Lung (tissue), 12 donors: Measurements from ENCODE around the gene SLC38A11. TPM values are rescaled to one million over a fixed set of nuclear protein-coding genes. Genes with fewer than 3 reads are reported as not detected.

Experiments used
- ATAC-seq: fragments of 200-7000 bp; cut with Tn5 transposase; one replicate; pipeline ENCODE4 v1.9.1; 2020; ENCODE audit warnings: moderate number of reproducible peaks; ENCODE audit not compliant: insufficient read depth, low FRiP score
- DNase-seq, 3 donors: peaks; one replicate each; pipeline ENCODE4 v3.0.0-alpha.2; 2013 to 2017
- H3K27ac ChIP-seq, 2 donors: one replicate each; pipeline ENCODE4 v1.5.1; 2013; ENCODE audit warnings: mild to moderate bottlenecking in 2 of 2, moderate library complexity in 2 of 2, control low read depth in 1 of 2, inconsistent platforms in 1 of 2, low read depth in 1 of 2, low read length in 1 of 2
- H3K27me3 ChIP-seq, 3 donors: one replicate each; pipeline ENCODE4 v1.5.1; 2013; ENCODE audit warnings: low read length in 2 of 3; ENCODE audit not compliant: control insufficient read depth in 3 of 3, insufficient read depth in 3 of 3
- H3K36me3 ChIP-seq, 4 donors: one replicate each; pipeline ENCODE4 v1.5.1; 2013; ENCODE audit warnings: low read length in 4 of 4, mild to moderate bottlenecking in 1 of 4, moderate library complexity in 1 of 4; ENCODE audit not compliant: control insufficient read depth in 4 of 4, insufficient read depth in 4 of 4
- H3K4me1 ChIP-seq, 5 donors: one replicate each; pipeline ENCODE4 v1.5.1; 2013; ENCODE audit warnings: low read length in 5 of 5, mild to moderate bottlenecking in 2 of 5, moderate library complexity in 1 of 5; ENCODE audit not compliant: control insufficient read depth in 5 of 5, insufficient read depth in 5 of 5
- H3K4me3 ChIP-seq: one replicate; pipeline ENCODE4 v1.5.1; 2013; ENCODE audit warnings: mild to moderate bottlenecking, control low read depth, moderate library complexity
- H3K9ac ChIP-seq, 2 donors: one replicate each; pipeline ENCODE4 v1.5.1; 2013; ENCODE audit warnings: low read length in 2 of 2, control low read depth in 1 of 2; ENCODE audit not compliant: insufficient read depth in 1 of 2
- H3K9me3 ChIP-seq, 4 donors: one replicate each; pipeline ENCODE4 v1.5.1; 2013; ENCODE audit warnings: low read length in 3 of 4, mild to moderate bottlenecking in 1 of 4, moderate library complexity in 1 of 4; ENCODE audit not compliant: control insufficient read depth in 4 of 4, insufficient read depth in 3 of 4
- CTCF ChIP-seq: IDR thresholded peaks from 2 replicates; pipeline ENCODE4 v1.5.1; 2012; ENCODE audit warnings: mild to moderate bottlenecking; ENCODE audit errors: control extremely low read depth, extremely low read depth
- WGBS, 2 donors: extraction: QIAGEN DNeasy Blood & Tissue Kit; methylation state at CpG; one replicate each; pipeline ENCODE4 v1.1.7; 2013; 5-methylcytosine and 5-hydroxymethylcytosine counted together
- polyA plus RNA-seq, 2 donors: library from polyadenylated mRNA; stranded (reverse); fragments of 200-250 nt; gene quantifications; one replicate each; pipeline ENCODE4 v1.2.1, GENCODE V29; 2013
- total RNA-seq, 2 donors: library from RNA; depleted of rRNA in 1 of 2; stranded (reverse); fragments of >200 nt in 1 of 2; gene quantifications; one replicate each; pipeline ENCODE4 v1.2.1, GENCODE V29; 2014 to 2021
- donor health status: control.
- donor health status: control.
- donor health status: Bipolar disorder and iron deficiency.
- donor health status: healthy.
- donor health status: DM: yes; HTN: yes; CAD: no.

SLC38A11 gene
- total and polyA plus RNA-seq, 4 donors, result 0.10 to 1.2 (median 0.15) TPM; not detected in 1

GRCh38 chr2:164879901-164880535 lies 75.3 kb downstream of the SLC38A11 start:
- Histone ChIP-seq H3K27ac (no peak overlapping the region), H3K36me3 (no peaks in the 10 kb centered on the region), H3K4me1 (no peaks in the 10 kb centered on the region), H3K9ac (no peak overlapping the region), H3K9me3 (no peaks in the 10 kb centered on the region), H3K4me3 (no peak overlapping the region), H3K27me3 (no peaks in the 10 kb centered on the region)
- no peak for TF ChIP-seq CTCF
- DNase-seq (no peak), ATAC-seq (no peak)
- 76 to 82% methylated on average over 2 of the region's 2 CpGs for WGBS, 2 donors

- H3K4me3 ChIP-seq, result no peak overlapping the region
- no peak for ATAC-seq
- no peak for TF ChIP-seq CTCF
- H3K27ac ChIP-seq, result no peak overlapping the region
- H3K36me3 ChIP-seq, result no peaks in the 10 kb centered on the region
- no peaks in the 10 kb centered on the region for H3K4me1 ChIP-seq
- no peaks in the 10 kb centered on the region for H3K27me3 ChIP-seq
- no peak overlapping the region for H3K9ac ChIP-seq
- no peaks in the 10 kb centered on the region for H3K9me3 ChIP-seq
- DNase-seq, result no peak
Observed at GRCh38 chr2:164877927-164878326, 77.4 kb downstream of the SLC38A11 start.

GRCh38 chr2:164877169-164877568 lies 78.2 kb downstream of the SLC38A11 start:
- Histone ChIP-seq H3K4me3 (no peak overlapping the region), H3K27ac (no peak overlapping the region), H3K9me3 (no peaks in the 10 kb centered on the region), H3K9ac (no peak overlapping the region), H3K36me3 (no peaks in the 10 kb centered on the region), H3K27me3 (no peaks in the 10 kb centered on the region), H3K4me1 (no peaks in the 10 kb centered on the region)
- no peak for TF ChIP-seq CTCF
- DNase-seq (no peak), ATAC-seq (no peak)
- 78 to 85% methylated on average over 4 of the region's 4 CpGs for WGBS, 2 donors
